Stimulated activated CD4-positive, alpha-beta T cell treated with anti-CD3 and anti-CD28 coated beads, Interleukin-1b, Interleukin-23, amount 100 ng/mL, for 4 hours (primary cell): ENCODE results near the gene MEFV.
"Not testable (repeated sequence)": the region's sequence is repeated elsewhere in the genome, so short reads cannot be mapped to it uniquely, and the experiment has no call there.

Source experiments
- DNase-seq, 2 donors: peaks; one replicate each; pipeline ENCODE4 v3.0.0-alpha.2; 2020; ENCODE audit warnings: low read depth in 2 of 2

The MEFV gene

DNA sequence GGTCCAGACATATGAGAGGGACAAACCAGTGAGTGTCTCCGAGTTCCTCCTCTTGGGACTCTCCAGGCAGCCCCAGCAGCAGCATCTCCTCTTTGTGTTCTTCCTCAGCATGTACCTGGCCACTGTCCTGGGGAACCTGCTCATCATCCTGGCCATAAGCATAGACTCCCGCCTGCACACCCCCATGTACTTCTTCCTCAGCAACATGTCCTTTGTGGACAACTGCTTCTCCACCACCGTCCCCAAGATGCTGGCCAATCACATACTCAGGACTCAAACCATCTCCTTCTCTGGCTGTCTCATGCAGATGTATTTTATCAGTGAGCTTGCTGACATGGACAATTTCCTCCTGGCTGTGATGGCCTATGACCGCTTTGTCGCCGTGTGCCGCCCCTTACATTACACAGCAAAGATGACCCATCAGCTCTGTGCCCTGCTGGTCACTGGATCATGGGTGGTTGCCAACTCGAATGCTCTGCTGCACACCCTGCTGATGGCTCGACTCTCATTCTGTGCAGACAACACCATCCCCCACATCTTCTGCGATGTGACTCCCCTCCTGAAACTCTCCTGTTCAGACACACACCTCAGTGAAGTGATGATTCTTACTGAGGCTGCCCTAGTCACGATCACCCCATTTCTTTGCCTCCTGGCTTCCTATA lies 40.7 kb downstream of the MEFV start:
- DNase-seq, result no peak

DNA sequence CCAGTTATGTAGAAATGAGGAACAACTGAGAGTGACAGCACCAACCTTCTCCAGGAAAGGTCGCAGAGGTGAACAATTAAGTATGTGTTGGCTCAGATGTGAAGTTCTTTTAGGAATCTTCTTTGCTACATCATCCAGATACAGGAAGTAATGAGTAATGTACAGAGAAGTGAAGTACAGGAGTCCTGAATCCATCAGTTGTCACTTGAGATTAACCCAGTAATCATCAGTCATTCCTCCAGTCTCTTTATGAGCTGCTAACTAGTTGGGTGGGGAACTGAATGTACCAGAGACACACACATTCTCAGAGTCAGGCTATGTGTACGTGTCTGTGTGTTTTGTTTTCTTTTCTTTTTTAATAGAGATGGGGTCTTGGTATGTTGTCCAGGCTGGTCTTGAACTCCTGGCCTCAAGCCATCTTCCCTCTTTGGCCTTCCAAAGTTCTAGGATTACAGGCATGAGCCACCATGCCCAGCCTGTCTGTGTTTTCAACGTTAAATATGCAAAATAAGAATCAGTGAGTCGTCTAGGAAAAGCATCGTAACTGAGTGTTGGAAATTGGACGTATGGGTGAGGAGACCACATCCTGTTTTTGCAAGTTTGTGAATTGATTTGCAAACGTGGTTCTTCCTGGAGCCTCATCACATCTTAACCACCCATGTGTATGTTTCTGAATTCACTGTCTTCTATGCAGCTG lies 41.4 kb downstream of the MEFV start:
- no peak for DNase-seq

DNA sequence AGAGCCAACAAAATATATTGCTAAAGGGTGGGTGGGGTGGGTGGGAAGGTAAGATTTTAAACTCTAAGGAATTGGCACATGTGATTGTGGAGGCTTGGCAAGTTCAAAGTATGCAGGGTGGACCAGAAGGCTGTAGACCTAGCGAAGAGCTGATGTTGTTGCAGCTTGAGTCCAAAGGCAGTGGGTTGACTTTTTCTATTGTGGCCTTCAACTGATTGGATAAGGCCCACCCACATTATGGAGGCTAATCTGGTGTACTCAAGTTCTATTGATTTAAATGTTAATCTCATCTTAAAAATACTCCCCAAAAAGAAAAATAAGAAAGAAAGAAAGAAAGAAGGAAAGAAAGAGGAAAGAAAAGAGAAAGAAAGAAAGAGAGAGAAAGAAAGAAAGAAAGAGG lies 43.9 kb downstream of the MEFV start:
- DNase-seq, result no peak

DNA sequence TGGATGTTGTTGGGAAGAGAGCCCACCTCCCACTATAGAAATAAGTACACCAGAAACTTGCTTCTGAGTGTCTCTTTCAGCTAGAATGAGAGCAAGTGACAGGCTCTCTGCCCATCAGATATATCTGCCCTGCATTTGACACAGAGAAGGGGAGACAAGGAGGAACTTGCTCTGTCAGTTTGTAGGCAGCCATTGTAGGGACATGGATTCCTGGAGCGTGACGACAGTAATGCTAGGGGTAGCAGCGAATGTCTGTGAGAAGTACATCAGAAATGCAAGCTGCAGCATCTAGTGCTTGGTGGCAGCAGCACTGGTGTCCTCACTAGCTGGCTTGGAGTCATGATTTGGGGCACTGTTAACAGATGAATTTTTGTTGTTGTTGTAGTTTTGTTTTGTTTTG lies 44.4 kb downstream of the MEFV start:
- DNase-seq, result no peak

DNA sequence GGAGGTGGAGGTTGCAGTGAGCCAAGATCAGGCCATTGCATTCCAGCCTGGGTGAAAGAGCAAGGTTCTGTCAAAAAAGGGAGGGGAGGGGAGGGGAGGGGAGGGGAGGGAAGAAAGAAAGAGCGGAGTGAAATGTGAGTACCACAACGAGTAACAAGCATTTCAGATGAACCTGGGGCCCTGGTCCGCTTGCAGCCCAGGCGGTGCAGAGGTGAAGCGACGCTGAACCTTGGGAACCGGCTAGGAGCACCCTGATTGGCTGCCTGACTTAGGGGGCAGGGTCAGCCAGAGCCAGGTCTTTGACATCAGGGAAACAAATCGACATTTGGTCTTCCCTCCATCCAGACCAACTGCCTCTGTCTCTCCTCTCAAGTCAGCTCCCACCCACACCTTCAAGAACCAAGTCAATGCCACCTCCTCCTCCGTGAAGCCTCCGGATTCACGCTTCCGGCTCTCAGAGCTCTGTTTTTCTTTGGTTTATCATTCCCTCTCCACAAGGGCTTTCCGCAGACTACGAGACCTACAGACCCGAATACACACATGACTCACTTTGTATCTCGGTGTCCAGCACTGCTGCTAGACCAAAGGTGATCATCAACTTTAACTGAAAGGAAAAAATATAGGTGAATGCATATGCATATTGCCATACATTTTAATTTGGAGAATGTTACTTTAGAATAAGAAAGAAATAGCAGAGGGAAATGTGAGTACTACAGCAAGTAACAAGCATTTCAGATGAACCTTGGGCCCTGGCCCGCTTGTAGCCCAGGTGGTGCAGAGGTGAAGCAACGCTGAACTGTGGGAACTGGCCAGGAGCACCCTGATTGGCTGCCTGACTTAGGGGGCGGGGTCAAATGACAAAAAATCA lies 49.1 kb downstream of the MEFV start:
- DNase-seq, result no peak

DNA sequence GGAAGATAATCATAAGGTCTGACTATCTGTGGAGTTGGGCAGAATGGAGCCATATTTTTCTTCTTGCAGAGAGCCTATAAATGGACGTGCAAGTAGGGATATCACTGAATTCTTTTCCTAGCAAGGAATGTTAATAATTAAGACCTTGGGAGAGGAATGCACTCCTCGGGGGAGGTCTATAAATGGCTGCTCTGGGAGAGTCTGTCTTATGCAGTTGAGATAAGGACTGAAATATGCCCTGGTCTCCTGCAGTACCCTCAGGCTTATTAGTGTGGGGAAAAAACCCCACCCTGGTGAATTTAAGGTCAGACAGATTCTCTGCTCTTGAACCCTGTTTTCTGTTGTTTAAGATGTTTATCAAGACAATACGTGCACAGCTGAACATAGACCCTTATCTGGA lies 50.5 kb downstream of the MEFV start:
- DNase-seq, result not testable (repeated sequence)

DNA sequence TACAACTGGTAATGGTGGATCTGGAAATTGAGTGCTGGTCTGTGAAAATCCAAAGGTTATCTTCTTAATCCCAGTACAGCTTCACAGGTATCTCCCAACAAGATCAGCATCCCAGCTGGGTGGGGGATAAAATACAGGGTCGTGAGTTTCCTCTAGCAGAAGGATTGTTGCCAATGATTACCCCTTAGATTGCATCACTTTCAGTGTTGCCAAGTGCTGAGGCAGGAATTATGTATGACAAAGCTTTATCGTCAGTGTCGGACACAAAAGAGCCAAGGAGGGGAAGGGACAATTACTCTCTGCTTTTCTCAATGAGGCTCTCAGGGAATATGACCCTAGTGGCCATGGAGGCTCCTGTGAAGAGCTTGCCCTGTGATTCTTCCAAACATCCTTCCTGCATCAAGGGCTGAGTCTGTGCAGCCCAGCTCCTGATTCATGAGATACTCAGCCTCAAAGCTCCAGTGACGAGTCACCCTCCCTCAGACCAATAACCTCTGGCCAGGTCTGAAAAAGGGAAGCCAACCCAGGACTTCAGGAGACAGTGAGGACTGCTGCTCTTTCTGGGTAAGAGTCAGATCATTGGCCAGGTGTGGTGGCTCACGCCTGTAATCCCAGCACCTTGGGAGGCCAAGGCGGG lies 53.4 kb downstream of the MEFV start:
- DNase-seq, result no peak

DNA sequence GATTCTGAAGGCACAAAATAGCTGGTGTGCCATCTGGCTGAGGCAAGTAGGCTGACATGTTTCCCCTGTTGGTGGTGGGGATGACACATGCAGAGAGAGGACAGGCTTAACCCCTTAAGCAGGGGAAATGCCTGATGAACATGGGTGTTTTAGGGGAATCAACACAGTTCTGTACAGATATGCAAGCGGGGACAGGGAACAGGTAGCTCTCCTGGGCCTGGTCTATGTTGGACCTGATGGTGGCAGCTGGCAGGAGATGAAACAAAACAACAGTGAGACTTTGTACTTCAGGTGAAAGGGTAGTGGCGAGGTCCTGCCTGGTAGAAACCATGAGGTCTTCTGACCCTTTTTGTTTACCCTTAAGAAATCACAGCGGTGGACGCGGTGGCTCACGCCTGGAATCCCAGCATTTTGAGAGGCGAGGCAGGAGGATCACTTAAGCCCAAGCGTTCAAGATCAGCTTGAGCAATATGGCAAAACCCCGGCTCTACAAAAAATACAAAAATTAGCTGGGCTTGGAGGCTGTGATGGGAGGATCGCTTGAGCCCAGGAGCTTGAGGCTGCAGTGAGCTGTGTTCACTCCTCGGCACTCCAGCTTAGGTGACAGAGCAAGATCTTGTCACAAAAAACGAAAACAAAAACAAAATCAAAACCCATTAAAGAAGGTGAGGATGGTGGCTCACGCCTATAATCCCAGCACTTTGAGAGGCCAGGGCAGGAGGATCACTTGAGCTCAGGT lies 57.9 kb downstream of the MEFV start:
- DNase-seq, result no peak

DNA sequence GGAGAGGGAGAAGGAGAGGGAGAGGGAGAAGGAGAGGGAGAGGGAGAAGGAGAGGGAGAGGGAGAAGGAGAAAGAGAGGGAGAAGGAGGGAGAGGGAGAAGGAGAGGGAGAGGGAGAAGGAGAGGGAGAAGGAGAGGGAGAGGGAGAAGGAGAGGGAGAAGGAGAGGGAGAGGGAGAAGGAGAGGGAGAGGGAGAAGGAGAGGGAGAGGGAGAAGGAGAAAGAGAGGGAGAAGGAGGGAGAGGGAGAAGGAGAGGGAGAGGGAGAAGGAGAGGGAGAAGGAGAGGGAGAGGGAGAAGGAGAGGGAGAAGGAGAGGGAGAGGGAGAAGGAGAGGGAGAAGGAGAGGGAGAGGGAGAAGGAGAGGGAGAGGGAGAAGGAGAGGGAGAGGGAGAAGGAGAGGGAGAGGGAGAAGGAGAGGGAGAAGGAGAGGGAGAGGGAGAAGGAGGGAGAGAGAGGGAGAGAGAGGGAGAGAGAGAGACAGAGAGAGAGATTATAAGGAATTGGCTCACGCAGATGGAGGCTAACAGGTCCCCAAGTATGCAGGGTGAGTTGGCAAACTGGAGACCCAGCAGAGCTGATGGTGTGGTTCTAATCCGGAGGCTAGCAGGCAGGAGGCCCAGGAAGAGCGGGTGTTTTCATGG lies 58.6 kb downstream of the MEFV start:
- not testable (repeated sequence) for DNase-seq

DNA sequence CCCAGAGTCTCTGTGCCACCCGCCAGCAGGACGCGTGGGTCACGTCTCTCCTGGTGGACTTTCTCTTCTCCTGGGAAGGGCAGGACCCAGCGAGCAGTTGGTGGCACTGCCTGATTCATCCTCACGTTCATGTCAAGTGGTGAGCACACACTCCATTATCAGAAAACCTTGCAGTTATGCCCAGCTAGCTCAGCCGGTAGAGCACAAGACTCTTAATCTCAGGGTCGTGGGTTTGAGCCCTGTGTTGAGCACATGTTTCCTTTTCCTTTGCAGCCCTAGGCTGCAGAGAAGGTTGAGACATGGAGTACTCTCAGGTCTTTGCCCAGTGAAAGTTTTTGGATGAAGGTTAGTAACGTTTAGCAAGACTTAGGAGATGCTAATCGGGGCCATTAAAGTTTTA lies 60.5 kb downstream of the MEFV start:
- DNase-seq, result no peak

DNA sequence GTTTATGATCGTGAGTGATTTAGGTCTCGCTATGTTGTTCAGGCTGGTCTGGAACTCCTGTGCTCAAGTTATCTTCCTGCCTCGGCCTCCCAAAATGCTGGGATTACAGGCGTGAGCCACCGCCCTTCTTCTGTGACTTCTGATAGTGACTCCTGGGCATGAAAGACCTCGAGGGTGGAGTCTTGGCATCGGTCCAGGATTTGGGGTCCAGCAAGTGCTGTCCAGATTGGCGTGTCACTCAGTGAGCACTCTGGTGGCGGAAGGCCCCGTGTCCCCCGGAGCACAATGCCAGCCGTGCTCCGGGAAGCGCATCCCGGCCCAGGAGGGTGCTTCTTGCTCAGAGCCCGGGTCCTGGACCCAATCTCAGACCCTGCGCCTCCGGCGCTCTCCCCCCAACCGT lies 61.6 kb downstream of the MEFV start:
- no peak for DNase-seq

DNA sequence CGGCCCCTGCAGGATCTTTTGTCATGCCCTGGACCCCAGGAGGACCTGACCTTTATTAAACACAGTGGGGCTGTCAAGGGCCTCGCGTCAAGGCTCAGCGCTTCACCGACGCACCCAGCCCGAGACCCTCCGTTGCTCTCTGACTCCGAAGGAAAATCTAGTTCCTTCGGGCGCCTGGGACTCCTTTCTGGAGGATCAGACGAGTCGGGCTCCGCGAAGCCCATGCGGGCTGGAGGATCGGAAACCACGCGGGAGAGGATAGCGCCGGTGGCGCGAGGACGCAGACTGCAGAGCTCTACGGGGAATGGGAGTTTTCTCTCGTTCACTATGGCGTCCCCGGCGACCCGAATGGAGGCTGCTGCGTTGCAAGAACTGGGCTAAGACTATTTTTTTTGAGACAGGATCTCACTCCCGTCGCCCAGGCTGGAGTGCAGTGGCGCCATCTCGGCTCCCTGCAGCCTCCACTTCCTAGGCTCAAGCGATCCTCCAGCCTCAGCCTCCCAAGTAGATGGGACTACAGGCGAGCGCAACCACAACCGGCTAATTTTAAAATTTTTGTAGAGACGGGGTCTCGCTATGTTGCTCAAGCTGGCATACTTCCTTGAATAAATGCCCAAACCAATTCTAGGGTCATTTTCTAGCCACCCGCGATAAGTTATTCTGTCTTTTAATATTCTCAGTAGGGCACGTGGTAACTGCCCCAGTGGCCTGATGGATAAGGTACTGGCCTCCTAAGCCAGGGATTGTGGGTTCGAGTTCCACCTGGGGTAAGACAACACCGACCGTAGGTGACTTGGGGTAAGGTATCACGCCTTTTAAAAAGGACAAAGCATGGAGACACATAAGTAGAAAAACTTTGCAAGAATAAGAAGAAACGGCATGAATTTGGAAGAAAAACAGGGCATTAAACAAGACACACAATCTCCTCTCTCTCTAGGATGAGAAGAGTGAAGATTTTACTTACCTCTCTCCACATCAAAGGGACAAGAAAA lies 62.9 kb downstream of the MEFV start:
- no peak for DNase-seq

DNA sequence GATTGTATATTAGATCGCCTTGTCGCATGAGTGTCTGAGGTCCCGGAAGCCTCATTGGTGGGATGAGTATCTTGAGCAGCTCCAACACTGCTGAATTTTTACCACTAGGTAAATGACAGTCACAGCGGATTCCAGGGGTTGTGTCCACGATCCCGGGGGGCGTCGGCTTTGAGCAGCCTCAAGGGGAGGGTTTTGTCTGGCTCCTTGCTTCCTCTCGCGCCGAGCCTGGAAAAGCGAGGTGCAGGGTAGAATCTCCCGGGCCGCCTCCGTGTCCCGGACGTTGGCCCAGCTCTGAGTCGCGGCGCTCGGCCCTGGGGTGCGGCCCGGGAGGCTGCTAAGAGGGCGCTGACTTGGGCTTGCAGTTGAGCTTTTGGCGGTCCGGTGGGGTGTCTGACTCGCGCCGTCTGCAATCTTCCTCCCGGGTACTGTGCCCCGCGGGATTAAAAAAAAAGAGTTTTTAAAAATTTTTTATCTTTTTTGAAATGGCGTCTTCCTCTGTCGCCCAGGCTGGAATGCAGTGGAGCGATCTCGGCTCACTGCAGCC lies 63.9 kb downstream of the MEFV start:
- DNase-seq, result no peak
